ENCODE results near the gene ZC3H10.

The ZC3H10 gene

DNA sequence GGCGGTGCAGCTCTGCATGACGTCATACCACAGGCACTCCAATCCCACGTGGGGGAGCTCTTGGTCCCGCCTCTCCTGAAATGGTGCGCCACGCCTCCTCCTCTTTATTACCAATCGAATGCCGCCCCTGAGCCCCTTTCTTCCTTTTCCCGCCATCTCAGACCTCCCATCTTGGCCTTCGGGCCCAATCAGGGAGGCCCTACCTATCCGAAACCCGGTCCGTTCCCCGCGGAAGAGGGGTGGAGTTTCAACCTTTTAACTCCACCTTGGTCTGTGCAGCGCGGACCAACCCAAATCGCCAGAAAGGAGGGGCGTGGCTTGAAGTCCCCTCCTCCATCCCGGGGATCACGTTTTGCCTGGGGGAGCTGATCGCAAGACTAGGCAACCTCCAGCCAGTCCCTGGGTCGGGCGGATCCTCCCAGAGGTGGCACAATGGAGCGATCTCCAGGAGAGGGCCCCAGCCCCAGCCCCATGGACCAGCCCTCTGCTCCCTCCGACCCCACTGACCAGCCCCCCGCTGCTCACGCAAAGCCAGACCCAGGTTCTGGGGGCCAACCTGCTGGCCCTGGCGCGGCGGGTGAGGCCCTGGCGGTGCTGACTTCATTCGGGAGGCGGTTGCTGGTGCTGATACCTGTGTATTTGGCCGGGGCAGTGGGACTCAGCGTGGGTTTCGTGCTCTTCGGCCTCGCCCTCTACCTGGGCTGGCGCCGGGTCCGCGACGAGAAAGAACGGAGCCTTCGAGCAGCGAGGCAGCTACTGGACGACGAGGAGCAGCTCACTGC lies 10.0 kb downstream of the ZC3H10 start, which contains the start of gene ESYT1:
TSS of gene ESYT1 (plus strand) at position 380 of the 782 bp plus-strand sequence. CDS start at position 433, 53 bp downstream.
- peak; percentile 100 for DNase-seq (ENCODE audit: low read depth)
- peak within 1 kb of the TSS; percentile 94 for H3K4me3 ChIP-seq (ENCODE audit: low read depth, low read length)
- TF ChIP-seq, protein P1, sequence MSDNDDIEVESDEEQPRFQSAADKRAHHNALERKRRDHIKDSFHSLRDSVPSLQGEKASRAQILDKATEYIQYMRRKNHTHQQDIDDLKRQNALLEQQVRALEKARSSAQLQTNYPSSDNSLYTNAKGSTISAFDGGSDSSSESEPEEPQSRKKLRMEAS (IDR thresholded peaks at IDR 0.05; ENCODE audit: low read depth, low read length) = peak; percentile 91
- TF ChIP-seq, protein P2, sequence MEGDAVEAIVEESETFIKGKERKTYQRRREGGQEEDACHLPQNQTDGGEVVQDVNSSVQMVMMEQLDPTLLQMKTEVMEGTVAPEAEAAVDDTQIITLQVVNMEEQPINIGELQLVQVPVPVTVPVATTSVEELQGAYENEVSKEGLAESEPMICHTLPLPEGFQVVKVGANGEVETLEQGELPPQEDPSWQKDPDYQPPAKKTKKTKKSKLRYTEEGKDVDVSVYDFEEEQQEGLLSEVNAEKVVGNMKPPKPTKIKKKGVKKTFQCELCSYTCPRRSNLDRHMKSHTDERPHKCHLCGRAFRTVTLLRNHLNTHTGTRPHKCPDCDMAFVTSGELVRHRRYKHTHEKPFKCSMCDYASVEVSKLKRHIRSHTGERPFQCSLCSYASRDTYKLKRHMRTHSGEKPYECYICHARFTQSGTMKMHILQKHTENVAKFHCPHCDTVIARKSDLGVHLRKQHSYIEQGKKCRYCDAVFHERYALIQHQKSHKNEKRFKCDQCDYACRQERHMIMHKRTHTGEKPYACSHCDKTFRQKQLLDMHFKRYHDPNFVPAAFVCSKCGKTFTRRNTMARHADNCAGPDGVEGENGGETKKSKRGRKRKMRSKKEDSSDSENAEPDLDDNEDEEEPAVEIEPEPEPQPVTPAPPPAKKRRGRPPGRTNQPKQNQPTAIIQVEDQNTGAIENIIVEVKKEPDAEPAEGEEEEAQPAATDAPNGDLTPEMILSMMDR (IDR thresholded peaks at IDR 0.05; ENCODE audit: low read depth, low read length) = no peak
- TF ChIP-seq POLR2A (IDR thresholded peaks at IDR 0.05; ENCODE audit: extremely low read depth, insufficient read length) (peak; percentile 92), MYC (IDR thresholded peaks at IDR 0.05; ENCODE audit: low read depth, low read length) (peak; percentile 77)

DNA sequence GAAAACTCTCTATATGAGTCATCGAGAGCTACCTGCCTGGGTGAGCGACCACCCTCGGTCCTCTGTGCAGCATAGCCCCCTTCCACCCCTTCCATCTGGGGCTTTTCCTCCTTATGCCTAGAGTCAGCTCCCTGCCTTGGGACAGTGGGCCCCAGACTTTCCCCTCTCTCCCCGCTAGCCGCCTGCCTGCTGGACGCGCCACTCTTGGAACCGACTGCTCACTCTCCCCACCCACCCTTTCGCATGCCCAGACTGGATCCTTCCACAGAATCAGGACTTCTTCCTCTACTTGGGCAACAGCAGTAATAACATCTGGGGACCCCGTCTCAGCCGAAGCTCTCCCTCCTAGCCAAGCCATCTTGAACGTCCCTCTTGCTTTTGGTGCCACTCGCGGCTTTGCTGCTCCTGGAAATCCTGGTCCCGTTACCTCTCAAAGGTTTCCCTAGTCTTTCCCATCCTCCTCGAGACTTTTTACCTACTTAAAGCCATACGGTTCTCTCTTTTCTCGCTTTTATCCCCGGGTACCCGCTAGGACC lies 10.7 kb downstream of the ZC3H10 start:
- peak overlapping the region; percentile 94 for H3K4me3 ChIP-seq (ENCODE audit: low read depth, low read length)
- TF ChIP-seq, protein P1 (IDR thresholded peaks at IDR 0.05; ENCODE audit: low read depth, low read length) = no peak
- TF ChIP-seq POLR2A (IDR thresholded peaks at IDR 0.05; ENCODE audit: extremely low read depth, insufficient read length) (no peak), MYC (IDR thresholded peaks at IDR 0.05; ENCODE audit: low read depth, low read length) (no peak)
- TF ChIP-seq, protein P2 (IDR thresholded peaks at IDR 0.05; ENCODE audit: low read depth, low read length) = no peak
- peak; percentile 62 for DNase-seq (ENCODE audit: low read depth)

DNA sequence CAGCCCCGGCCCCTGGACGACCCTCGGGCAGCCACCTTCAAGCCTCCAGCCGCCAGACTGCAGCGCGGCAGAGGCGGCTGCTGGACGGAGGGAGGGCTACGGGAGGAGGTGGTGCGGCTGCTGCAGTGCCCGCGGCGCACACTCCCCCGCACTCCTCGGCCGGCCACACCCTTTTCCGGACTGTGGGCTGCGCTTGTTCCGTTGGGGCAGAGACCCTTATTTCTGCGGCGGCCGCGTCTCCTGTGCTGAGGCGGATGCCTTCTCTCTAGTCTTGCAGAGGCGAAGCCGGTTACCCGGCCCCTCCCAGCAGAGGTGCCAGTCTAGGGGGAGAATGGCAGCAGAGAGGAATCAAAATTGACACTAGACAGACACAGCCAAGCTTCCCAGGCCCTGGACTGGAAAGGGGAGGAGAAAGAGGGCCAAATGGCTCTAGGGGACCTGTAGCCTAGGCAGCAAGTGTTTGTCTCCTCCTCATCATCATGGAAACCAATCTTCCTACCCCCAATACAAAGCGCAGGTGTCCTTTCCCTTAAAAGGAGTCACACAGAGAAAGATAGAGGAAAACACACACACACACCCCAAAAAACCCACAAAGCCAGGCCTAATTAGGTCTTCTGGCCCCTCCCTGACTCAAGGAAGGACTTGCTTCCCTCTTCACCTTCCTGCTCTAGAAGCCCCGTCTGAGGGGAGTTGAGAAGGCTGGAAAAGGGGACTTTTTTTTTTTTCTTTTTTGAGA lies 11.3 kb downstream of the ZC3H10 start:
- DNase-seq (ENCODE audit: low read depth) = peak; percentile 98
- TF ChIP-seq, protein P2 (IDR thresholded peaks at IDR 0.05; ENCODE audit: low read depth, low read length) = no peak
- TF ChIP-seq, protein P1 (IDR thresholded peaks at IDR 0.05; ENCODE audit: low read depth, low read length) = peak; percentile 60; the same call in 1 of the 2 replicates
- no peak for TF ChIP-seq MYC (IDR thresholded peaks at IDR 0.05; ENCODE audit: low read depth, low read length)
- TF ChIP-seq POLR2A (IDR thresholded peaks at IDR 0.05; ENCODE audit: extremely low read depth, insufficient read length) = peak; percentile 82

DNA sequence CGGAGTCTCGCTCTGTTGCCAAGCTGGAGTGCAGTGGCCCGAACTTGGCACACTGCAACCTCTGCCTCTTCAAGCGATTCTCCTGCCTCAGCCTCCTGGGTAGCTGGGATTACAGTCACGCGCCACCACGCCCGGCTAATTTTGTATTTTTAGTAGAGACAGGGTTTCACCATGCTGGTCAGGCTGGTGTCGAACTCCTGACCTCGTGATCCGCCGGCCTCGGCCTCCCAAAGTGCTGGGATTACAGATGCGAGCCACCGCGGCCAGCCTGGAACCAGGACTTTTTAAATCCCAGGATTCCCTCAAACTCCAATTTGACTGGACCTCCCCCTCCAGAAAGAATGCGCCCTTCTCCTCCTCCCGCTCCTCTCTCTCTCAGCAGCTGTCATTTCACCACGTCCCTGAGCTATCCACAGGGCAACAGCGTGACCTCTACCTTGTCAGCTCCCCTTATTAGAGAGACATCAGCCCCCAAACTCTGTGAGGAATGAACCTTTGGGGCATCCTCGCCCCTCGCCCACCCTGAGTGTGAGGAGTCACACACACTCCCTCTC lies 12.0 kb downstream of the ZC3H10 start:
- no peak for TF ChIP-seq POLR2A (IDR thresholded peaks at IDR 0.05; ENCODE audit: extremely low read depth, insufficient read length)
- TF ChIP-seq, protein P2 (IDR thresholded peaks at IDR 0.05; ENCODE audit: low read depth, low read length) = no peak
- TF ChIP-seq, protein P1 (IDR thresholded peaks at IDR 0.05; ENCODE audit: low read depth, low read length) = no peak
- TF ChIP-seq MYC (IDR thresholded peaks at IDR 0.05; ENCODE audit: low read depth, low read length) = no peak
- H3K4me3 ChIP-seq (ENCODE audit: low read depth, low read length) = peak overlapping the region; percentile 94
- DNase-seq (ENCODE audit: low read depth) = no peak

More for the DNA sequence above, 11.3 kb downstream of the ZC3H10 start:
- H3K4me3 ChIP-seq (ENCODE audit: low read depth, low read length) = peak overlapping the region; percentile 94

DNA sequence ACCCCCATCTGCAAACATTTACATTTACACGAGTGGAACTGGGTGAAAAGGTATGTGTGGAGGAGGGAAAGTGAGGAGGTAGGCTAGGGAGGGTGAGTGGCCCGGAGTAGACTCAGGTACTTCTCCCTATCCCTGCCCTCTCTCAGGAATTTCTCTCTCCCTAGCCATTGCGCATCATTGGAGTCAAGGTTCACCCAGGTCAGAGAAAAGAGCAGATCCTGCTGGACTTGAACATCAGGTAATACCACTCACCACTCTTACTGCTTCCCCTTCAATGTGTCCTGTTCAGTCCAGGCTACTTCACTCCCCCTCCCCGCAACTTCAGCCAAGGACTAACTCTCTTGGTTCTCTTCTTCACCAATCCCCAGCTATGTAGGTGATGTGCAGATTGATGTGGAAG lies 12.8 kb downstream of the ZC3H10 start:
- DNase-seq (ENCODE audit: low read depth) = no peak
- H3K4me3 ChIP-seq (ENCODE audit: low read depth, low read length) = no peak overlapping the region
- no peak for TF ChIP-seq POLR2A (IDR thresholded peaks at IDR 0.05; ENCODE audit: extremely low read depth, insufficient read length)
- TF ChIP-seq, protein P1 (IDR thresholded peaks at IDR 0.05; ENCODE audit: low read depth, low read length) = no peak
- TF ChIP-seq MYC (IDR thresholded peaks at IDR 0.05; ENCODE audit: low read depth, low read length) = no peak
- TF ChIP-seq, protein P2 (IDR thresholded peaks at IDR 0.05; ENCODE audit: low read depth, low read length) = no peak

Measured in NB4 (cell line).